A549 (cell line): ENCODE measurements around the gene C11orf91.

ENCODE experiments used
- EP300 ChIP-seq, 2 experiments: fragments of >200 bp; sonication (Bioruptor Twin); formaldehyde crosslinking; IDR thresholded peaks; 2 replicates in 1 of 2; 3 replicates in 1 of 2; pipeline ENCODE4 v1.6.1; 2016 to 2017
- POLR2A ChIP-seq: IDR thresholded peaks from 2 replicates; pipeline ENCODE4 v1.6.1; 2012; ENCODE audit warnings: mild to moderate bottlenecking, low read length
- RAD21 ChIP-seq, 2 experiments: fragments of >200 bp in 1 of 2; sonication (Bioruptor Twin) in 1 of 2; formaldehyde crosslinking in 1 of 2; IDR thresholded peaks in 1 of 2; conservative IDR thresholded peaks in 1 of 2; 2 replicates in 1 of 2; 3 replicates in 1 of 2; pipeline ENCODE4 v1.6.1; 2012 to 2018; ENCODE audit warnings: inconsistent platforms in 1 of 2
- RCOR1 ChIP-seq: fragments of 150-350 bp; IDR thresholded peaks from 2 replicates; pipeline ENCODE4 v1.6.1; 2014; ENCODE audit warnings: antibody characterized with exemption, low read length, low read depth
- TF ChIP-seq, protein P1 (sequence below): fragments of >200 bp; sonication (Bioruptor Twin); formaldehyde crosslinking; IDR thresholded peaks from 3 replicates; pipeline ENCODE4 v1.5.1; 2016

GRCh38 chr11:33743291-33743690 is 42.7 kb upstream of the C11orf91 start:
- TF ChIP-seq, protein P1, sequence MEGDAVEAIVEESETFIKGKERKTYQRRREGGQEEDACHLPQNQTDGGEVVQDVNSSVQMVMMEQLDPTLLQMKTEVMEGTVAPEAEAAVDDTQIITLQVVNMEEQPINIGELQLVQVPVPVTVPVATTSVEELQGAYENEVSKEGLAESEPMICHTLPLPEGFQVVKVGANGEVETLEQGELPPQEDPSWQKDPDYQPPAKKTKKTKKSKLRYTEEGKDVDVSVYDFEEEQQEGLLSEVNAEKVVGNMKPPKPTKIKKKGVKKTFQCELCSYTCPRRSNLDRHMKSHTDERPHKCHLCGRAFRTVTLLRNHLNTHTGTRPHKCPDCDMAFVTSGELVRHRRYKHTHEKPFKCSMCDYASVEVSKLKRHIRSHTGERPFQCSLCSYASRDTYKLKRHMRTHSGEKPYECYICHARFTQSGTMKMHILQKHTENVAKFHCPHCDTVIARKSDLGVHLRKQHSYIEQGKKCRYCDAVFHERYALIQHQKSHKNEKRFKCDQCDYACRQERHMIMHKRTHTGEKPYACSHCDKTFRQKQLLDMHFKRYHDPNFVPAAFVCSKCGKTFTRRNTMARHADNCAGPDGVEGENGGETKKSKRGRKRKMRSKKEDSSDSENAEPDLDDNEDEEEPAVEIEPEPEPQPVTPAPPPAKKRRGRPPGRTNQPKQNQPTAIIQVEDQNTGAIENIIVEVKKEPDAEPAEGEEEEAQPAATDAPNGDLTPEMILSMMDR = no peak
- TF ChIP-seq POLR2A = no peak
- no peak for TF ChIP-seq RCOR1
- no peak for TF ChIP-seq RAD21 (conservative IDR thresholded peaks at IDR 0.05 in 1 of 2, IDR thresholded peaks at IDR 0.05 in 1 of 2)
- TF ChIP-seq EP300 (IDR thresholded peaks at IDR 0.05) = no peak
